Anterior cingulate cortex (tissue), 58 donors: ENCODE results near the gene OR10G7.
"Not testable (repeated sequence)": the region's sequence is repeated elsewhere in the genome, so short reads cannot be mapped to it uniquely, and the experiment has no call there.

Experiments
- DNase-seq, 58 donors: peaks; one replicate each; lab custom pipeline; 2025; lab: John Stamatoyannopoulos, UW

Gene OR10G7

GRCh38 chr11:124050748-124051147 lies 9.6 kb upstream of the OR10G7 start:
- no peak for DNase-seq

- DNase-seq, result no peak
Measured at GRCh38 chr11:124043420-124043819, 2.3 kb upstream of the OR10G7 start.

GRCh38 chr11:124039557-124039956 lies 1.6 kb downstream of the OR10G7 start:
- DNase-seq, result no peak

- DNase-seq, result no peak
Measured at GRCh38 chr11:124036666-124037065, 4.5 kb downstream of the OR10G7 start.

- DNase-seq, result no peak
Measured at GRCh38 chr11:124026498-124026897, 14.6 kb downstream of the OR10G7 start, which contains the start of gene OR10G8. TSS of gene OR10G8 (plus strand) at chr11:124026798. CDS start at chr11:124029623, 2,825 bp downstream.

GRCh38 chr11:124015837-124016236 lies 25.3 kb downstream of the OR10G7 start:
- DNase-seq, result not testable (repeated sequence)

- no peak for DNase-seq
Measured at GRCh38 chr11:124012697-124013096, 28.4 kb downstream of the OR10G7 start, which contains the start of gene OR10G4. TSS of gene OR10G4 (plus strand) at chr11:124012997. CDS start at chr11:124015575, 2,578 bp downstream.

- DNase-seq, result no peak
Measured at GRCh38 chr11:123995119-123995518, 46.0 kb downstream of the OR10G7 start, which contains the start of gene OR10G6. TSS of gene OR10G6 (minus strand) at chr11:123995161. CDS start at chr11:123995161, 0 bp downstream.
